HepG2 (cell line): ENCODE measurements around the gene ACAP2. TPM values are rescaled to one million over a fixed set of nuclear protein-coding genes. Genes with fewer than 3 reads are reported as not detected.

Experiments
- AKAP8 ChIP-seq: sonication (generic); formaldehyde crosslinking; IDR thresholded peaks from 2 replicates; pipeline ENCODE4 v1.5.1; 2020; ENCODE audit warnings: mild to moderate bottlenecking, missing genetic modification reagents
- BRD4 ChIP-seq: sonication (generic); formaldehyde crosslinking; IDR thresholded peaks from 2 replicates; pipeline ENCODE4 v1.4.0; 2020; ENCODE audit warnings: missing genetic modification reagents
- ETV6 ChIP-seq: sonication (generic); formaldehyde crosslinking; conservative IDR thresholded peaks from 2 replicates; pipeline ENCODE4 v1.4.0; 2020; ENCODE audit warnings: missing genetic modification reagents
- FLYWCH1 ChIP-seq: sonication (generic); formaldehyde crosslinking; IDR thresholded peaks from 2 replicates; pipeline ENCODE4 v1.8.1; 2023; ENCODE audit warnings: mild to moderate bottlenecking, missing genetic modification reagents
- HOXD1 ChIP-seq: sonication (generic); formaldehyde crosslinking; IDR thresholded peaks from 2 replicates; pipeline ENCODE4 v1.5.0; 2020; ENCODE audit warnings: missing genetic modification reagents
- JARID2 ChIP-seq: sonication (generic); formaldehyde crosslinking; IDR thresholded peaks from 2 replicates; pipeline ENCODE4 v1.8.1; 2023; ENCODE audit warnings: missing genetic modification reagents, inconsistent platforms; ENCODE audit not compliant: insufficient replicate concordance
- JUN ChIP-seq: sonication (generic); formaldehyde crosslinking; IDR thresholded peaks from 2 replicates; pipeline ENCODE4 v1.4.0; 2020; ENCODE audit warnings: mild to moderate bottlenecking, missing genetic modification reagents
- KLF16 ChIP-seq, 2 experiments: sonication (generic) in 1 of 2; formaldehyde crosslinking in 1 of 2; IDR thresholded peaks; 2 replicates each; pipeline versions ENCODE4 v1.6.1 to v1.8.0; 2016 to 2023; ENCODE audit warnings: missing genetic modification reagents in 2 of 2, missing compliant biosample characterization in 1 of 2
- MLLT10 ChIP-seq: sonication (generic); formaldehyde crosslinking; IDR thresholded peaks from 2 replicates; pipeline ENCODE4 v1.4.0; 2020; ENCODE audit warnings: missing genetic modification reagents
- NCOA5 ChIP-seq: sonication (generic); formaldehyde crosslinking; IDR thresholded peaks from 2 replicates; pipeline ENCODE4 v1.4.0; 2020; ENCODE audit warnings: missing genetic modification reagents
- NFIB ChIP-seq: sonication (generic); formaldehyde crosslinking; IDR thresholded peaks from 2 replicates; pipeline ENCODE4 v1.9.0; 2021; ENCODE audit warnings: missing genetic modification reagents, mild to moderate bottlenecking, borderline replicate concordance
- PLRG1 ChIP-seq: fragments of 450-650 bp; conservative IDR thresholded peaks from 2 replicates; pipeline ENCODE4 v1.6.1; 2016
- U2AF2 ChIP-seq: fragments of 200-400 bp; formaldehyde crosslinking; IDR thresholded peaks from 2 replicates; pipeline ENCODE4 v1.6.1; 2017; ENCODE audit warnings: low read depth, mild to moderate bottlenecking, low read length
- ZNF563 ChIP-seq: sonication (generic); formaldehyde crosslinking; IDR thresholded peaks from 2 replicates; pipeline ENCODE4 v1.8.0; 2022; ENCODE audit warnings: mild to moderate bottlenecking, moderate library complexity, missing genetic modification reagents
- ZNF7 ChIP-seq: IDR thresholded peaks from 2 replicates; pipeline ENCODE4 v1.6.1; 2016; ENCODE audit warnings: missing biosample characterization, missing genetic modification reagents
- ZNF891 ChIP-seq: sonication (generic); formaldehyde crosslinking; IDR thresholded peaks from 2 replicates; pipeline ENCODE4 v1.5.0; 2020; ENCODE audit warnings: mild to moderate bottlenecking, missing genetic modification reagents
- ZSCAN29 ChIP-seq: sonication (generic); formaldehyde crosslinking; conservative IDR thresholded peaks from 2 replicates; pipeline ENCODE4 v1.4.0; 2020; ENCODE audit warnings: mild to moderate bottlenecking, missing genetic modification reagents
- polyA plus RNA-seq, 8 experiments: library from polyadenylated mRNA; depleted of rRNA in 3 of 8; stranded (reverse) in 7 of 8; unstranded in 1 of 8; fragments of >200 nt; fragmentation: Illumina TruSeq in 4 of 8; extraction: Trizol in 4 of 8; gene quantifications; 2 replicates each; pipeline versions ENCODE4 v1.2.1 to v1.2.3, GENCODE V29; 2011 to 2016; ENCODE audit warnings: low read depth in 4 of 8, missing spikeins in 1 of 8, mixed read lengths in 1 of 8; ENCODE audit not compliant: insufficient read depth in 1 of 8
- total RNA-seq, 5 experiments: library from RNA; depleted of rRNA; stranded (reverse); fragments of >200 nt; fragmentation: Illumina TruSeq; extraction: Trizol; gene quantifications; 2 replicates each; pipeline ENCODE4 v1.2.3, GENCODE V29; 2016; ENCODE audit warnings: low read depth in 1 of 5
- TF ChIP-seq, protein P1 (sequence below): IDR thresholded peaks from 2 replicates; pipeline ENCODE4 v1.6.1; 2016; ENCODE audit warnings: control low read depth
- TF ChIP-seq, protein P2 (sequence below): sonication (generic); formaldehyde crosslinking; IDR thresholded peaks from 2 replicates; pipeline ENCODE4 v1.4.0; 2020; ENCODE audit warnings: missing genetic modification reagents; ENCODE audit errors: not compliant biosample characterization
- TF ChIP-seq, protein P3 (sequence below), 2 experiments: IDR thresholded peaks; 2 replicates each; pipeline ENCODE4 v1.6.1; 2011 to 2012; ENCODE audit warnings: low read length in 2 of 2, borderline replicate concordance in 1 of 2, low read depth in 1 of 2, mild to moderate bottlenecking in 1 of 2, moderate library complexity in 1 of 2
- TF ChIP-seq, protein P4 (sequence below): sonication (generic); formaldehyde crosslinking; IDR thresholded peaks from 2 replicates; pipeline ENCODE4 v1.4.0; 2020; ENCODE audit warnings: low read depth, mild to moderate bottlenecking, missing genetic modification reagents
- TF ChIP-seq, protein P5 (sequence below): sonication (generic); formaldehyde crosslinking; IDR thresholded peaks from 2 replicates; pipeline ENCODE4 v1.4.0; 2020; ENCODE audit warnings: missing genetic modification reagents

ACAP2 gene
- total and polyA plus RNA-seq, 2 of the 13 experiments (the other 11 are each of a cell fraction or from before 2014, with no cell fraction given) = 7.3 to 23.9 TPM

DNA sequence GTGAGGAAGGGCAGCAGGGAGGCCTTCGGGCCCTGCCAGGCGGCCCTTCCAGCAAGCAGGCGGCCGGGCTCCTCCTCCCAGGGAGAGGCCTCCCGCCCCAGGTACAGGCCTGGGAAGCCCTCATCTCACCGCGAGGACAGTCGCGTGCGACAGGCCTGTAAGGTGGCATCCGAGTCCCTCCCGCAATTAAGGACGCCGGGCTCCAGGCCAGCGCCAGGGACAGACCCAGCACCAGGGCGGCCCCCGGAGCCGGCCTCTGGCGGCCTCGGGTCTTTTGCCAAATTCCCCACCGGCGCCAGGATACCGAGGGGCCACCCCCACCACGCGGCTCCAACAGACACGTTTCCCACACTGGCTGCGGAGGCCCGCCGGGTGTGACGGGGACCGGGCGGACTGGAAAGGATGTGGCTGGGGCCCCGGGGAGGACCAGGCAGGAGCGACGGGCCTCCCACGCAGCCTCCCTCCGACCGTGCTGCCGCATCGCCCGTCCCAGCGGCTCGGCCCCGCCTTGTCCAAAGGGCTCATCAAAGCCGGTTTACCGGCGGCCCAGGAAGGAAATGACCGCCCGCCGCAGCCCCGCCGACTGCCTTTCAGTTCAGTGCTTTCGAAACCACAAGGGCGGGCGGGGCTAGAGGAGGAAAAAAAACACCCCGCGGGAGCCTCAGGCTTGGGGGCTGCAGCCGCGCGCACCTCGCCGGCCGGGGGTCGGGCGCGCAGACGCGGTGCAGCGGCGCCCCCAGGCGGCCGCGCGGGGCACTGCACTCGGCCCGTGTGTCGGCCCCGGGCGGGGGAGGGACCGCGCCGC lies 183.1 kb downstream of the ACAP2 start (continued):
- TF ChIP-seq, protein P1, sequence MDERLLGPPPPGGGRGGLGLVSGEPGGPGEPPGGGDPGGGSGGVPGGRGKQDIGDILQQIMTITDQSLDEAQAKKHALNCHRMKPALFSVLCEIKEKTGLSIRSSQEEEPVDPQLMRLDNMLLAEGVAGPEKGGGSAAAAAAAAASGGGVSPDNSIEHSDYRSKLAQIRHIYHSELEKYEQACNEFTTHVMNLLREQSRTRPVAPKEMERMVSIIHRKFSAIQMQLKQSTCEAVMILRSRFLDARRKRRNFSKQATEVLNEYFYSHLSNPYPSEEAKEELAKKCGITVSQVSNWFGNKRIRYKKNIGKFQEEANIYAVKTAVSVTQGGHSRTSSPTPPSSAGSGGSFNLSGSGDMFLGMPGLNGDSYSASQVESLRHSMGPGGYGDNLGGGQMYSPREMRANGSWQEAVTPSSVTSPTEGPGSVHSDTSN (CRISPR knock-in tag) = no peak
- TF ChIP-seq ZNF7 (CRISPR knock-in tag) (no peak), KLF16 (CRISPR knock-in tag; IDR thresholded peaks at IDR 0.05) (0 out of 4 replicates have a peak, but pooled peaks of 1 of the 2 experiments have one; percentile 55), U2AF2 (no peak), PLRG1 (no peak), JARID2 (CRISPR knock-in tag) (no peak), FLYWCH1 (CRISPR knock-in tag) (no peak), NFIB (CRISPR knock-in tag) (no peak), JUN (CRISPR knock-in tag) (peak; percentile 52; the same call in 1 of the 2 replicates), MLLT10 (CRISPR knock-in tag) (no peak), ETV6 (CRISPR knock-in tag) (no peak; the same call in 1 of the 2 replicates), HOXD1 (CRISPR knock-in tag) (no peak; the same call in 1 of the 2 replicates), ZSCAN29 (CRISPR knock-in tag) (peak; percentile 95), BRD4 (peak; percentile 67; the same call in 1 of the 2 replicates), ZNF891 (peak; percentile 73; the same call in 1 of the 2 replicates), ZNF563 (CRISPR knock-in tag) (0 out of 2 replicates have a peak, but pooled peaks have one; percentile 71), AKAP8 (peak; percentile 66; the same call in 1 of the 2 replicates), NCOA5 (no peak)
- TF ChIP-seq, protein P2, sequence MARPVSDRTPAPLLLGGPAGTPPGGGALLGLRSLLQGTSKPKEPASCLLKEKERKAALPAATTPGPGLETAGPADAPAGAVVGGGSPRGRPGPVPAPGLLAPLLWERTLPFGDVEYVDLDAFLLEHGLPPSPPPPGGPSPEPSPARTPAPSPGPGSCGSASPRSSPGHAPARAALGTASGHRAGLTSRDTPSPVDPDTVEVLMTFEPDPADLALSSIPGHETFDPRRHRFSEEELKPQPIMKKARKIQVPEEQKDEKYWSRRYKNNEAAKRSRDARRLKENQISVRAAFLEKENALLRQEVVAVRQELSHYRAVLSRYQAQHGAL (CRISPR knock-in tag) = peak; percentile 20
- TF ChIP-seq, protein P3, sequence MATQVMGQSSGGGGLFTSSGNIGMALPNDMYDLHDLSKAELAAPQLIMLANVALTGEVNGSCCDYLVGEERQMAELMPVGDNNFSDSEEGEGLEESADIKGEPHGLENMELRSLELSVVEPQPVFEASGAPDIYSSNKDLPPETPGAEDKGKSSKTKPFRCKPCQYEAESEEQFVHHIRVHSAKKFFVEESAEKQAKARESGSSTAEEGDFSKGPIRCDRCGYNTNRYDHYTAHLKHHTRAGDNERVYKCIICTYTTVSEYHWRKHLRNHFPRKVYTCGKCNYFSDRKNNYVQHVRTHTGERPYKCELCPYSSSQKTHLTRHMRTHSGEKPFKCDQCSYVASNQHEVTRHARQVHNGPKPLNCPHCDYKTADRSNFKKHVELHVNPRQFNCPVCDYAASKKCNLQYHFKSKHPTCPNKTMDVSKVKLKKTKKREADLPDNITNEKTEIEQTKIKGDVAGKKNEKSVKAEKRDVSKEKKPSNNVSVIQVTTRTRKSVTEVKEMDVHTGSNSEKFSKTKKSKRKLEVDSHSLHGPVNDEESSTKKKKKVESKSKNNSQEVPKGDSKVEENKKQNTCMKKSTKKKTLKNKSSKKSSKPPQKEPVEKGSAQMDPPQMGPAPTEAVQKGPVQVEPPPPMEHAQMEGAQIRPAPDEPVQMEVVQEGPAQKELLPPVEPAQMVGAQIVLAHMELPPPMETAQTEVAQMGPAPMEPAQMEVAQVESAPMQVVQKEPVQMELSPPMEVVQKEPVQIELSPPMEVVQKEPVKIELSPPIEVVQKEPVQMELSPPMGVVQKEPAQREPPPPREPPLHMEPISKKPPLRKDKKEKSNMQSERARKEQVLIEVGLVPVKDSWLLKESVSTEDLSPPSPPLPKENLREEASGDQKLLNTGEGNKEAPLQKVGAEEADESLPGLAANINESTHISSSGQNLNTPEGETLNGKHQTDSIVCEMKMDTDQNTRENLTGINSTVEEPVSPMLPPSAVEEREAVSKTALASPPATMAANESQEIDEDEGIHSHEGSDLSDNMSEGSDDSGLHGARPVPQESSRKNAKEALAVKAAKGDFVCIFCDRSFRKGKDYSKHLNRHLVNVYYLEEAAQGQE (IDR thresholded peaks at IDR 0.05; ENCODE audit: borderline replicate concordance in 1 of 2, low read depth in 1 of 2, low read length in 2 of 2) = peak in 1 of 2 experiments; percentile 43; a peak in 1 of 4 replicates
- TF ChIP-seq, protein P4, sequence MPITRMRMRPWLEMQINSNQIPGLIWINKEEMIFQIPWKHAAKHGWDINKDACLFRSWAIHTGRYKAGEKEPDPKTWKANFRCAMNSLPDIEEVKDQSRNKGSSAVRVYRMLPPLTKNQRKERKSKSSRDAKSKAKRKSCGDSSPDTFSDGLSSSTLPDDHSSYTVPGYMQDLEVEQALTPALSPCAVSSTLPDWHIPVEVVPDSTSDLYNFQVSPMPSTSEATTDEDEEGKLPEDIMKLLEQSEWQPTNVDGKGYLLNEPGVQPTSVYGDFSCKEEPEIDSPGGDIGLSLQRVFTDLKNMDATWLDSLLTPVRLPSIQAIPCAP = no peak; the same call in 1 of the 2 replicates
- TF ChIP-seq, protein P5, sequence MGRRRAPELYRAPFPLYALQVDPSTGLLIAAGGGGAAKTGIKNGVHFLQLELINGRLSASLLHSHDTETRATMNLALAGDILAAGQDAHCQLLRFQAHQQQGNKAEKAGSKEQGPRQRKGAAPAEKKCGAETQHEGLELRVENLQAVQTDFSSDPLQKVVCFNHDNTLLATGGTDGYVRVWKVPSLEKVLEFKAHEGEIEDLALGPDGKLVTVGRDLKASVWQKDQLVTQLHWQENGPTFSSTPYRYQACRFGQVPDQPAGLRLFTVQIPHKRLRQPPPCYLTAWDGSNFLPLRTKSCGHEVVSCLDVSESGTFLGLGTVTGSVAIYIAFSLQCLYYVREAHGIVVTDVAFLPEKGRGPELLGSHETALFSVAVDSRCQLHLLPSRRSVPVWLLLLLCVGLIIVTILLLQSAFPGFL (CRISPR knock-in tag) = no peak
